ENCODE results near the gene DGUOK.

DNA sequence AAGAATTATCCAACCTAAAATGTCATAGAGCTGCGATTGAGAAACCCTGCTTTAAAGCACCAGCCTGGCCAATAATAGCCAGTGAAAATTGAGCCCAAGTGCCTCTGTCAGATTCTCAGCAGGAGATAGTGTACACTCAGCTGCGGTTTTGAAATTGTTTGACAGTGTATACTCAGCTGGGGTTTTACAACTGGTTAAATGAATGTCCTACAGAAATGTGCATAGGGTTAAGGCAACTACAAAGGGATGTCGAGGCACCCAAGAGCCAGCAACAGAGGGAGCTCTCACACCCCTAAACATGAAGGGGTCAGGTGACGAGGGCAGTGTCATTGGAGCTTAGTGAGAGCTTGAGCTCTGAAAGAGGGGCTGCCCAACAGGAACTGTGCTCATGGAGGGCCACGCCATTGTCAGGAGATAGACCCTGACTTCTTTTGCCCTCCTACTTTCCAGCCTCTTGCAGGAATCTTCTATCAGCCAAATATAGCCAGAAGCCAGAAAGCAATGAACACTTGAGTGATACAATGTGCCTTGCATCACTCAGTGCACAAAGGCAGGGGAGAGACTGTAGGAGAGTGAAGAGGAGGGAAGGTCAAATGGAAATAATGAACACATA lies 18.7 kb upstream of the DGUOK start:
- TF ChIP-seq, protein P1, sequence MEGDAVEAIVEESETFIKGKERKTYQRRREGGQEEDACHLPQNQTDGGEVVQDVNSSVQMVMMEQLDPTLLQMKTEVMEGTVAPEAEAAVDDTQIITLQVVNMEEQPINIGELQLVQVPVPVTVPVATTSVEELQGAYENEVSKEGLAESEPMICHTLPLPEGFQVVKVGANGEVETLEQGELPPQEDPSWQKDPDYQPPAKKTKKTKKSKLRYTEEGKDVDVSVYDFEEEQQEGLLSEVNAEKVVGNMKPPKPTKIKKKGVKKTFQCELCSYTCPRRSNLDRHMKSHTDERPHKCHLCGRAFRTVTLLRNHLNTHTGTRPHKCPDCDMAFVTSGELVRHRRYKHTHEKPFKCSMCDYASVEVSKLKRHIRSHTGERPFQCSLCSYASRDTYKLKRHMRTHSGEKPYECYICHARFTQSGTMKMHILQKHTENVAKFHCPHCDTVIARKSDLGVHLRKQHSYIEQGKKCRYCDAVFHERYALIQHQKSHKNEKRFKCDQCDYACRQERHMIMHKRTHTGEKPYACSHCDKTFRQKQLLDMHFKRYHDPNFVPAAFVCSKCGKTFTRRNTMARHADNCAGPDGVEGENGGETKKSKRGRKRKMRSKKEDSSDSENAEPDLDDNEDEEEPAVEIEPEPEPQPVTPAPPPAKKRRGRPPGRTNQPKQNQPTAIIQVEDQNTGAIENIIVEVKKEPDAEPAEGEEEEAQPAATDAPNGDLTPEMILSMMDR (IDR thresholded peaks at IDR 0.05) = peak in 3 of 6 experiments; percentile 13 to 33 (median 21)
- TF ChIP-seq POLR2A (IDR thresholded peaks at IDR 0.05) = no peak

Measured in adrenal gland (tissue), 5 donors.